HEK293 (cell line): ENCODE data around the gene DAZAP1.

ENCODE experiments used
- AEBP2 ChIP-seq: fragments of 450-650 bp; formaldehyde crosslinking; IDR thresholded peaks from 2 replicates; pipeline ENCODE4 v1.5.1; 2016; ENCODE audit warnings: missing biosample characterization, missing genetic modification characterization, borderline replicate concordance
- ELK4 ChIP-seq: IDR thresholded peaks from 2 replicates; pipeline ENCODE4 v1.6.1; 2011; ENCODE audit warnings: mild to moderate bottlenecking, low read depth, low read length, borderline replicate concordance
- GLIS1 ChIP-seq: fragments of 450-650 bp; formaldehyde crosslinking; IDR thresholded peaks from 2 replicates; pipeline ENCODE4 v1.5.1; 2016; ENCODE audit warnings: missing biosample characterization, missing genetic modification characterization
- HIC1 ChIP-seq: fragments of 450-650 bp; formaldehyde crosslinking; IDR thresholded peaks from 2 replicates; pipeline ENCODE4 v1.5.1; 2016; ENCODE audit warnings: missing biosample characterization, missing genetic modification characterization
- KLF16 ChIP-seq: fragments of 450-650 bp; formaldehyde crosslinking; IDR thresholded peaks from 2 replicates; pipeline ENCODE4 v1.5.1; 2017; ENCODE audit warnings: missing biosample characterization, missing genetic modification characterization
- PATZ1 ChIP-seq: fragments of 450-650 bp; formaldehyde crosslinking; IDR thresholded peaks from 2 replicates; pipeline ENCODE4 v1.5.1; 2016; ENCODE audit warnings: missing biosample characterization, missing genetic modification characterization
- SETDB1 ChIP-seq: IDR thresholded peaks from one replicate; pipeline ENCODE4 v1.6.1; 2017; ENCODE audit warnings: mild to moderate bottlenecking, low read length, moderate library complexity, mixed read lengths; ENCODE audit not compliant: insufficient read length
- SP2 ChIP-seq: fragments of 450-650 bp; formaldehyde crosslinking; IDR thresholded peaks from 2 replicates; pipeline ENCODE4 v1.5.1; 2016; ENCODE audit warnings: missing biosample characterization, missing genetic modification characterization
- ZFP69B ChIP-seq: fragments of 450-650 bp; formaldehyde crosslinking; IDR thresholded peaks from 2 replicates; pipeline ENCODE4 v1.5.1; 2016; ENCODE audit warnings: missing biosample characterization, missing genetic modification characterization
- ZNF10 ChIP-seq: fragments of 450-650 bp; formaldehyde crosslinking; IDR thresholded peaks from 2 replicates; pipeline ENCODE4 v1.5.1; 2017; ENCODE audit warnings: missing biosample characterization, missing genetic modification characterization
- ZNF114 ChIP-seq: fragments of 450-650 bp; formaldehyde crosslinking; IDR thresholded peaks from 2 replicates; pipeline ENCODE4 v1.5.0; 2017; ENCODE audit warnings: missing biosample characterization, missing genetic modification characterization
- ZNF140 ChIP-seq: fragments of 450-650 bp; formaldehyde crosslinking; IDR thresholded peaks from 2 replicates; pipeline ENCODE4 v1.5.1; 2016; ENCODE audit warnings: missing biosample characterization, missing genetic modification characterization
- ZNF155 ChIP-seq: fragments of 450-650 bp; formaldehyde crosslinking; IDR thresholded peaks from 2 replicates; pipeline ENCODE4 v1.5.1; 2016; ENCODE audit warnings: missing biosample characterization, missing genetic modification characterization
- ZNF221 ChIP-seq: fragments of 450-650 bp; formaldehyde crosslinking; IDR thresholded peaks from 2 replicates; pipeline ENCODE4 v1.5.1; 2017; ENCODE audit warnings: missing biosample characterization, missing genetic modification characterization, borderline replicate concordance
- ZNF223 ChIP-seq: fragments of 450-650 bp; formaldehyde crosslinking; IDR thresholded peaks from 2 replicates; pipeline ENCODE4 v1.5.1; 2016; ENCODE audit warnings: missing biosample characterization, missing genetic modification characterization
- ZNF239 ChIP-seq: fragments of 450-650 bp; formaldehyde crosslinking; IDR thresholded peaks from 2 replicates; pipeline ENCODE4 v1.5.1; 2016; ENCODE audit warnings: missing biosample characterization, missing genetic modification characterization
- ZNF501 ChIP-seq: fragments of 450-650 bp; formaldehyde crosslinking; IDR thresholded peaks from 2 replicates; pipeline ENCODE4 v1.5.1; 2016; ENCODE audit warnings: missing biosample characterization, missing genetic modification characterization
- ZNF518A ChIP-seq: fragments of 450-650 bp; formaldehyde crosslinking; conservative IDR thresholded peaks from 2 replicates; pipeline ENCODE4 v1.5.1; 2016; ENCODE audit warnings: low read depth, missing biosample characterization, missing genetic modification characterization
- ZNF529 ChIP-seq: fragments of 450-650 bp; formaldehyde crosslinking; IDR thresholded peaks from 2 replicates; pipeline ENCODE4 v1.5.1; 2017; ENCODE audit warnings: missing genetic modification characterization, missing biosample characterization; ENCODE audit not compliant: insufficient replicate concordance
- ZNF621 ChIP-seq: fragments of 450-650 bp; formaldehyde crosslinking; IDR thresholded peaks from 2 replicates; pipeline ENCODE4 v1.5.1; 2017; ENCODE audit warnings: missing biosample characterization, missing genetic modification characterization
- ZNF629 ChIP-seq: fragments of 450-650 bp; formaldehyde crosslinking; IDR thresholded peaks from 2 replicates; pipeline ENCODE4 v1.5.1; 2017; ENCODE audit warnings: missing biosample characterization, missing genetic modification characterization
- ZNF670 ChIP-seq: fragments of 450-650 bp; formaldehyde crosslinking; IDR thresholded peaks from 2 replicates; pipeline ENCODE4 v1.5.1; 2016; ENCODE audit warnings: missing biosample characterization, missing genetic modification characterization, low read depth
- ZNF692 ChIP-seq: fragments of 450-650 bp; formaldehyde crosslinking; IDR thresholded peaks from 2 replicates; pipeline ENCODE4 v1.5.1; 2016; ENCODE audit warnings: missing biosample characterization, missing genetic modification characterization
- ZNF768 ChIP-seq: fragments of 450-650 bp; formaldehyde crosslinking; IDR thresholded peaks from 2 replicates; pipeline ENCODE4 v1.5.1; 2018; ENCODE audit warnings: missing biosample characterization, mild to moderate bottlenecking, missing genetic modification characterization
- ZSCAN18 ChIP-seq: fragments of 450-650 bp; formaldehyde crosslinking; IDR thresholded peaks from 2 replicates; pipeline ENCODE4 v1.5.1; 2016; ENCODE audit warnings: missing biosample characterization, missing genetic modification characterization

The DAZAP1 gene

GRCh38 chr19:1471515-1472160, 64.3 kb downstream of the DAZAP1 start (continued):
- TF ChIP-seq ZNF221: no peak
- TF ChIP-seq ZNF10 (tag by site-specific recombination): peak; percentile 17; the same call in 1 of the 2 replicates
- no peak for TF ChIP-seq ZNF692 (tag by site-specific recombination)
- TF ChIP-seq KLF16 (tag by site-specific recombination): no peak
- TF ChIP-seq PATZ1: no peak
- TF ChIP-seq ZNF239 (tag by site-specific recombination): no peak
- 0 out of 2 replicates have a peak, but pooled peaks have one; percentile 35 for TF ChIP-seq ZFP69B (tag by site-specific recombination)
- TF ChIP-seq ZNF629 (tag by site-specific recombination): no peak
- no peak for TF ChIP-seq SP2
- TF ChIP-seq SETDB1: no peak
- TF ChIP-seq ZNF140 (tag by site-specific recombination): no peak
- no peak for TF ChIP-seq ZNF114 (tag by site-specific recombination)
- no peak for TF ChIP-seq ZNF621 (tag by site-specific recombination)
- no peak for TF ChIP-seq ZNF768 (tag by site-specific recombination)
- no peak for TF ChIP-seq ZNF529 (tag by site-specific recombination)
- no peak for TF ChIP-seq ELK4
- TF ChIP-seq ZNF670: no peak
- TF ChIP-seq ZSCAN18: no peak
- no peak for TF ChIP-seq ZNF223 (tag by site-specific recombination)
- TF ChIP-seq GLIS1: no peak
- TF ChIP-seq ZNF501 (tag by site-specific recombination): no peak
- TF ChIP-seq AEBP2 (tag by site-specific recombination): no peak
- no peak for TF ChIP-seq ZNF518A (tag by site-specific recombination)
- no peak for TF ChIP-seq ZNF155 (tag by site-specific recombination)
- peak; percentile 62; the same call in 1 of the 2 replicates for TF ChIP-seq HIC1 (tag by site-specific recombination)
